ENCODE results near the gene SMTNL2. TPM values are rescaled to one million over a fixed set of nuclear protein-coding genes. Genes with fewer than 3 reads are reported as not detected.

Gene SMTNL2
- total RNA-seq, 1 experiment from 2014 or later = 2.7 TPM

DNA sequence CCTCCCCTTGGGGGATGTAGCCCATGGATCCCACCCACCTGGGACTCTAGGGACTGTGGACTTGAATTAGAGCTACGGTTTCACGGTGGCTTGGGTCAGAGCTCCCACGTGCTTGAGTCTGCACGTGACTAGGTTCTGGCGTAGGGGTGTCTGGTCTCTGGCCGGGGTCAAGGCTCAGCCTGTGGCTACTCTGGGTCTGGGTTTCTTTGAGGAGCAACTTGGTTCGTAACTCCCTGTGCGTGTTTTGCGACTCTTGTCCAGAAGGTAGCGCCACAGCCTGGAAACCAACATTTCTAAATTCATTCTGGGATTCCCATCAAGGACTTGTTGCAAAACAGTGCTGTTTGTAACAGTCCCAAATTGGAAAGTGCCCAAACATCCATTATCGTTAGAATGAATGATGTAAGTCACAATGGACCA is 23.5 kb upstream of the SMTNL2 start:
- ChIA-PET POLR2A (no interaction called here), CTCF (interaction anchor here (0.5 to 2.1 kb wide), 6 partner anchors 9 to 361 kb away, joined by 3 to 5 read pairs (median 3); partner anchors contain the start of gene SMTNL2)
- Mint-ChIP-seq H3K36me3 (no peaks in the 10 kb centered on the region), H3K27ac (no peak overlapping the region; the same call in 1 of the 2 replicates), H3K4me1 (peaks cover 19% of the 10 kb centered on the region), H3K27me3 (ENCODE audit: low read depth) (peaks cover 5% of the 10 kb centered on the region), H3K9me3 (no peaks in the 10 kb centered on the region), H3K4me3 (no peak overlapping the region)
- ATAC-seq = peak; percentile 46
- TF ChIP-seq, protein P1, sequence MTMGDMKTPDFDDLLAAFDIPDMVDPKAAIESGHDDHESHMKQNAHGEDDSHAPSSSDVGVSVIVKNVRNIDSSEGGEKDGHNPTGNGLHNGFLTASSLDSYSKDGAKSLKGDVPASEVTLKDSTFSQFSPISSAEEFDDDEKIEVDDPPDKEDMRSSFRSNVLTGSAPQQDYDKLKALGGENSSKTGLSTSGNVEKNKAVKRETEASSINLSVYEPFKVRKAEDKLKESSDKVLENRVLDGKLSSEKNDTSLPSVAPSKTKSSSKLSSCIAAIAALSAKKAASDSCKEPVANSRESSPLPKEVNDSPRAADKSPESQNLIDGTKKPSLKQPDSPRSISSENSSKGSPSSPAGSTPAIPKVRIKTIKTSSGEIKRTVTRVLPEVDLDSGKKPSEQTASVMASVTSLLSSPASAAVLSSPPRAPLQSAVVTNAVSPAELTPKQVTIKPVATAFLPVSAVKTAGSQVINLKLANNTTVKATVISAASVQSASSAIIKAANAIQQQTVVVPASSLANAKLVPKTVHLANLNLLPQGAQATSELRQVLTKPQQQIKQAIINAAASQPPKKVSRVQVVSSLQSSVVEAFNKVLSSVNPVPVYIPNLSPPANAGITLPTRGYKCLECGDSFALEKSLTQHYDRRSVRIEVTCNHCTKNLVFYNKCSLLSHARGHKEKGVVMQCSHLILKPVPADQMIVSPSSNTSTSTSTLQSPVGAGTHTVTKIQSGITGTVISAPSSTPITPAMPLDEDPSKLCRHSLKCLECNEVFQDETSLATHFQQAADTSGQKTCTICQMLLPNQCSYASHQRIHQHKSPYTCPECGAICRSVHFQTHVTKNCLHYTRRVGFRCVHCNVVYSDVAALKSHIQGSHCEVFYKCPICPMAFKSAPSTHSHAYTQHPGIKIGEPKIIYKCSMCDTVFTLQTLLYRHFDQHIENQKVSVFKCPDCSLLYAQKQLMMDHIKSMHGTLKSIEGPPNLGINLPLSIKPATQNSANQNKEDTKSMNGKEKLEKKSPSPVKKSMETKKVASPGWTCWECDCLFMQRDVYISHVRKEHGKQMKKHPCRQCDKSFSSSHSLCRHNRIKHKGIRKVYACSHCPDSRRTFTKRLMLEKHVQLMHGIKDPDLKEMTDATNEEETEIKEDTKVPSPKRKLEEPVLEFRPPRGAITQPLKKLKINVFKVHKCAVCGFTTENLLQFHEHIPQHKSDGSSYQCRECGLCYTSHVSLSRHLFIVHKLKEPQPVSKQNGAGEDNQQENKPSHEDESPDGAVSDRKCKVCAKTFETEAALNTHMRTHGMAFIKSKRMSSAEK (CRISPR knock-in tag; IDR thresholded peaks at IDR 0.05; ENCODE audit: borderline replicate concordance) = no peak
- TF ChIP-seq FOXP1 (CRISPR knock-in tag; IDR thresholded peaks at IDR 0.05; ENCODE audit: borderline replicate concordance) = 0 out of 2 replicates have a peak, but pooled peaks have one; percentile 41
- TF ChIP-seq, protein P2, sequence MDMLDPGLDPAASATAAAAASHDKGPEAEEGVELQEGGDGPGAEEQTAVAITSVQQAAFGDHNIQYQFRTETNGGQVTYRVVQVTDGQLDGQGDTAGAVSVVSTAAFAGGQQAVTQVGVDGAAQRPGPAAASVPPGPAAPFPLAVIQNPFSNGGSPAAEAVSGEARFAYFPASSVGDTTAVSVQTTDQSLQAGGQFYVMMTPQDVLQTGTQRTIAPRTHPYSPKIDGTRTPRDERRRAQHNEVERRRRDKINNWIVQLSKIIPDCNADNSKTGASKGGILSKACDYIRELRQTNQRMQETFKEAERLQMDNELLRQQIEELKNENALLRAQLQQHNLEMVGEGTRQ (CRISPR knock-in tag; IDR thresholded peaks at IDR 0.05) = peak; percentile 40
- TF ChIP-seq ZSCAN18 (CRISPR knock-in tag; IDR thresholded peaks at IDR 0.05) = no peak
- TF ChIP-seq, protein P3, sequence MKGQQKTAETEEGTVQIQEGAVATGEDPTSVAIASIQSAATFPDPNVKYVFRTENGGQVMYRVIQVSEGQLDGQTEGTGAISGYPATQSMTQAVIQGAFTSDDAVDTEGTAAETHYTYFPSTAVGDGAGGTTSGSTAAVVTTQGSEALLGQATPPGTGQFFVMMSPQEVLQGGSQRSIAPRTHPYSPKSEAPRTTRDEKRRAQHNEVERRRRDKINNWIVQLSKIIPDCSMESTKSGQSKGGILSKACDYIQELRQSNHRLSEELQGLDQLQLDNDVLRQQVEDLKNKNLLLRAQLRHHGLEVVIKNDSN (CRISPR knock-in tag; IDR thresholded peaks at IDR 0.05) = peak; percentile 63; the same call in 1 of the 2 replicates
- no peak for TF ChIP-seq EMX1 (CRISPR knock-in tag; IDR thresholded peaks at IDR 0.05)
- peak; percentile 38 for DNase-seq (ENCODE audit: low spot score)

- Mint-ChIP-seq H3K27ac (no peak overlapping the region), H3K4me1 (peaks cover 17% of the 10 kb centered on the region), H3K9me3 (no peaks in the 10 kb centered on the region), H3K4me3 (no peak overlapping the region), H3K27me3 (ENCODE audit: low read depth) (peaks cover 9% of the 10 kb centered on the region), H3K36me3 (no peaks in the 10 kb centered on the region)
- CTCF ChIA-PET = interaction anchor here (0.5 to 2.0 kb wide), 6 partner anchors 23 to 182 kb away, joined by 3 to 9 read pairs (median 3); no protein-coding TSS in a partner anchor
- no peak for ATAC-seq
- POLR2A ChIA-PET = no interaction called here
- DNase-seq (ENCODE audit: low spot score) = no peak
- no peak for TF ChIP-seq AFF4 (CRISPR knock-in tag; IDR thresholded peaks at IDR 0.05; ENCODE audit: borderline replicate concordance)
- no peak for TF ChIP-seq ZNF219 (CRISPR knock-in tag; IDR thresholded peaks at IDR 0.05; ENCODE audit: borderline replicate concordance)
- TF ChIP-seq STAT6 (CRISPR knock-in tag; conservative IDR thresholded peaks at IDR 0.05; ENCODE audit: low read depth) = no peak
- TF ChIP-seq MYBL2 (CRISPR knock-in tag; IDR thresholded peaks at IDR 0.05) = no peak
- TF ChIP-seq CBFB (CRISPR knock-in tag; IDR thresholded peaks at IDR 0.05; ENCODE audit: low read depth) = no peak
- TF ChIP-seq FOXP4 (CRISPR knock-in tag; IDR thresholded peaks at IDR 0.05) = no peak
- TF ChIP-seq, protein P4, sequence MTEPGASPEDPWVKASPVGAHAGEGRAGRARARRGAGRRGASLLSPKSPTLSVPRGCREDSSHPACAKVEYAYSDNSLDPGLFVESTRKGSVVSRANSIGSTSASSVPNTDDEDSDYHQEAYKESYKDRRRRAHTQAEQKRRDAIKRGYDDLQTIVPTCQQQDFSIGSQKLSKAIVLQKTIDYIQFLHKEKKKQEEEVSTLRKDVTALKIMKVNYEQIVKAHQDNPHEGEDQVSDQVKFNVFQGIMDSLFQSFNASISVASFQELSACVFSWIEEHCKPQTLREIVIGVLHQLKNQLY (CRISPR knock-in tag; IDR thresholded peaks at IDR 0.05) = no peak
- TF ChIP-seq ZNF671 (CRISPR knock-in tag; IDR thresholded peaks at IDR 0.05) = no peak
These were observed 22.0 kb upstream of the SMTNL2 start for GRCh38 chr17:4562015-4562969.

Data from WTC11 (cell line).